ENCODE data around the gene SIL1.
"Not testable (repeated sequence)": the region's sequence is repeated elsewhere in the genome, so short reads cannot be mapped to it uniquely, and the experiment has no call there.

The SIL1 gene

DNA sequence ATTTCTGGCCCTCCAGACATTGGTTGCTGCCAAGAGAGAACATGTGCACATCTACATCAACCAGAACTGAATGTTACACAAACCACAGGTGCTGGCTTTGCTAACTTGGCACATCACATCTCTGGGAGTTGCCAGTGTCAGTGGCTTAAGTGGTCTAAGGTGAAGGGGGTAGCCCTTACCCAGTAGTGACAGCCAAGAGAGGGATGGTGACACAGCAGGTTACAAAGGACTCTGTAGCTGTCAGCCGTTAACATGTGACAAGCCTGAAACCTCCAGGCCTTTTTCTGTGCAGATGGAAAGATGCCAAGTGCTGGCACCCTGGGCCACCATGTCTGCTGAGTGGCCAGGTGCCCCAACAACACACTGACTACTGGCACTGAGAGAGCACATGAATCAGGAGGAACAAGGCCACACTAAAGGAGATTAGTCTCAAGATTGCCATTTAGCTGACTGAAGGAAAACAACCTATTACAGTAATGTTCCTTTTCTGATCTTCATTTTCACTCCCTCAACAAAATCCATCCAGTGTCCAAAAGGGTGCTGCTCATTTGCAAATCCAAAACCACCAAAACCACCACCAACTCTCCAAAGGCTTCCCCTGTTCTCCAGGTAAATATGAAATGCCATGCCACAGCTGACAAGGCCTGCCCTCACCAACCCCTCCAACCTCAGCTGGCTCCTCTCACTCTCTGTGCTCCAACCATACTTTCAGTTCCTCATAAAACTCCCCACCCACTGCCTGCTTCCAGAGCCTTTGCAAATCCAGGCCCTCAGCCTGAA, 20.2 kb downstream of the SIL1 start:
- Histone ChIP-seq H3K4me3 (ENCODE audit: low read length) (no peak overlapping the region), H3K4me1 (ENCODE audit: control insufficient read depth, insufficient read depth, low read length) (0 out of 2 replicates have a peak, but pooled peaks cover 1% of the 10 kb centered on the region), H3K9me3 (ENCODE audit: control insufficient read depth, insufficient read depth, low read length) (no peaks in the 10 kb centered on the region), H3K27ac (ENCODE audit: low read length) (no peak overlapping the region), H3K36me3 (ENCODE audit: control insufficient read depth, insufficient read depth, low read length) (no peaks in the 10 kb centered on the region), H3K27me3 (ENCODE audit: control insufficient read depth, insufficient read depth, low read length) (no peaks in the 10 kb centered on the region)
- no CpG with 5 or more reads among the region's 1 CpG for WGBS (ENCODE audit: insufficient coverage, insufficient read length)
- DNase-seq (ENCODE audit: low read depth, low spot score), result no peak

GRCh38 chr5:139177281-139177680, 20.9 kb downstream of the SIL1 start:
- not testable (repeated sequence) for DNase-seq (ENCODE audit: low read depth, low spot score); H3K36me3 ChIP-seq (ENCODE audit: control insufficient read depth, insufficient read depth, low read length); H3K9me3 ChIP-seq (ENCODE audit: control insufficient read depth, insufficient read depth, low read length); H3K27me3 ChIP-seq (ENCODE audit: control insufficient read depth, insufficient read depth, low read length); H3K27ac ChIP-seq (ENCODE audit: low read length); H3K4me3 ChIP-seq (ENCODE audit: low read length); H3K4me1 ChIP-seq (ENCODE audit: control insufficient read depth, insufficient read depth, low read length)
- WGBS (ENCODE audit: insufficient coverage, insufficient read length), result no CpG with 5 or more reads among the region's 9 CpGs

DNA sequence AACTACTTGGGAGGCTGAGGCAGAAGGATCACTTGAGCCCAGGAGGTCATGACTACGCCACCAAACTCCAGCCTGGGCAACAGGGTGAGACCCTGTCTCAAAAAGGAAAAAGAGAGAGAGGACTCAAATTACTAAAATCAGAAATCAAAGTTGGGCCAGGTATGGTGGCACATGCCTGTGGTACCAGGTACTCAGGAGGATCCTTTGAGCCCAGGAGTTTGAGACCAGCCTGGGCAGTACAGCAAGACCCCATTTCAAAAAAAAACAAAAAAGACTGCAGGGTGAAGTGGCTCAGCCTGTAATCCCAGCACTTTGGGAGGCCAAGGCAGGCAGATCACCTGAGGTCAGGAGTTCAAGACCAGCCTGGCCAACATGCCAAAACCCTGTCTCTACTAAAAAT, 23.8 kb downstream of the SIL1 start:
- H3K27me3 ChIP-seq (ENCODE audit: control insufficient read depth, insufficient read depth, low read length); H3K36me3 ChIP-seq (ENCODE audit: control insufficient read depth, insufficient read depth, low read length); H3K27ac ChIP-seq (ENCODE audit: low read length); DNase-seq (ENCODE audit: low read depth, low spot score); H3K4me1 ChIP-seq (ENCODE audit: control insufficient read depth, insufficient read depth, low read length); H3K9me3 ChIP-seq (ENCODE audit: control insufficient read depth, insufficient read depth, low read length); H3K4me3 ChIP-seq (ENCODE audit: low read length): not testable (repeated sequence)
- WGBS (ENCODE audit: insufficient coverage, insufficient read length), result no CpG with 5 or more reads among the region's 1 CpG

DNA sequence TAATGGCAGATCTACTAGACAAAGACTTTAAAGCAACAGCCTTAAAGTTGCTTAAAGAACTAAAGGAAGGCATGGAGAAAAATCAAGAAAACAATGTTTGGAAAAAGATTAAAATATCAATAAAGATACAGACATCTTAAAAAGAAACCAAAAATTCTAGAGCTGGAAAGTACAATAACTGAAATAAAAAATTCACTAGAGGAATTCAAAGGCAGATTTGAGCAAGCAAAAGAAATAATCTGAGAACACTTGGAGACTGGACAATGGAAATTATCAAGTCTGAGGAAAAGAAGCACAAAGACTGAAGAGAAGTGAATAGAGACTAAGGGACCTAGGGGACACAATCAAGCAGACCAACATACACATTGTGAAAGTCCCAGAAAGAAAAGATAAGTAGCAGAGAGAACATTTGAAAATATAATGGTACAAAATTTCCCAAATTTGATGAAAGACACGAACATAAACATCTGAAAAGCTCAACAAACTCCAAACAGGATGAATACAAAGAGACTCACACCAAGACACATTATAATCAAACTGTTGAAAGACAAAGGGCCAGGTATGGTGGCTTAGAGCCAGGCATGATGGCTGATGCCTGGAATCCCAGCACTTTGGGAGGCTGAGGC, 26.3 kb downstream of the SIL1 start:
- H3K36me3 ChIP-seq (ENCODE audit: control insufficient read depth, insufficient read depth, low read length), result no peaks in the 10 kb centered on the region
- no peak overlapping the region for H3K27ac ChIP-seq (ENCODE audit: low read length)
- no peak for DNase-seq (ENCODE audit: low read depth, low spot score)
- H3K9me3 ChIP-seq (ENCODE audit: control insufficient read depth, insufficient read depth, low read length), result no peaks in the 10 kb centered on the region; the same call in 1 of the 2 replicates
- no peaks in the 10 kb centered on the region for H3K4me1 ChIP-seq (ENCODE audit: control insufficient read depth, insufficient read depth, low read length)
- no CpG with 5 or more reads among the region's 1 CpG for WGBS (ENCODE audit: insufficient coverage, insufficient read length)
- H3K4me3 ChIP-seq (ENCODE audit: low read length), result no peak overlapping the region
- no peaks in the 10 kb centered on the region for H3K27me3 ChIP-seq (ENCODE audit: control insufficient read depth, insufficient read depth, low read length)

DNA sequence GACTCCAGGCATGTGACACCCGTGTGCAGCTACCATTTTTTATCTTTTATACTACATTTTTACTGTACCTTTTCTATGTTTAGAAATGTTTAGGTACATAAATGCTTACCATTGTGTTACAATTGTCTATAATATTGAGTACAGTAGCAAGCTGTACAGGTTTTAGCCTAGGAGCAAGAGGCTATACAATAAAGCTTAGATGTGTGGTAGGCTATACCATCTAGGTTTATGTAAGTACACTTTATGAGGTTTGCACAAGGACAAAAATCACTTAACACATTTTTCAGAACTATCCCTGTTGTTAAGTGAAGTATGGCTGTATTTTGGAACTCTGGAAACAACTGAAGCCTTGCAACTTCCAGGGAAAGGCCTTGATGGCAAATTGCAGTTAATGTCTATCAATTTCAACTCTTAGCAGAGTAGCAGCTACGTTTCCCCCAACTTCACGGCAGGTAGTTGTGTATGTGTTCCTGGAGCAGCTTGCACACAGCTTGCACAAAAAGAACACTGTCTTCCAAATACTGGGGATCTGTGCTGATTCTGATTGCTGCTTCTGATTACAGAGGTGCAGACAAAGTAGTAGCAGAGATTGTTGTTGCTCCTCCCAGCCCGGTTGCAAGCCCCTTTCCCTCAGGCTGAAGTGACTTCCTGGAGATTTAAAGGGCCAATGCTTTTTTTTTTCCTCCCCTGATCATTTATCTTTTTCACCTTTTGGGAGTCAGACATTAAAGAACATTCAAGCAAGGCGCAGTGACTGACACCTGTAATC, 30.0 kb downstream of the SIL1 start:
- WGBS (ENCODE audit: insufficient coverage, insufficient read length), result no CpG with 5 or more reads among the region's 5 CpGs
- Histone ChIP-seq H3K4me1 (ENCODE audit: control insufficient read depth, insufficient read depth, low read length) (no peaks in the 10 kb centered on the region), H3K4me3 (ENCODE audit: low read length) (no peak overlapping the region), H3K27me3 (ENCODE audit: control insufficient read depth, insufficient read depth, low read length) (no peaks in the 10 kb centered on the region), H3K27ac (ENCODE audit: low read length) (no peak overlapping the region), H3K36me3 (ENCODE audit: control insufficient read depth, insufficient read depth, low read length) (no peaks in the 10 kb centered on the region), H3K9me3 (ENCODE audit: control insufficient read depth, insufficient read depth, low read length) (no peaks in the 10 kb centered on the region; the same call in 1 of the 2 replicates)
- no peak for DNase-seq (ENCODE audit: low read depth, low spot score)

GRCh38 chr5:139167533-139167932, 30.6 kb downstream of the SIL1 start:
- Histone ChIP-seq H3K4me3 (ENCODE audit: low read length) (no peak overlapping the region), H3K36me3 (ENCODE audit: control insufficient read depth, insufficient read depth, low read length) (no peaks in the 10 kb centered on the region), H3K9me3 (ENCODE audit: control insufficient read depth, insufficient read depth, low read length) (no peaks in the 10 kb centered on the region; the same call in 1 of the 2 replicates), H3K27me3 (ENCODE audit: control insufficient read depth, insufficient read depth, low read length) (no peaks in the 10 kb centered on the region), H3K27ac (ENCODE audit: low read length) (no peak overlapping the region), H3K4me1 (ENCODE audit: control insufficient read depth, insufficient read depth, low read length) (no peaks in the 10 kb centered on the region)
- no peak for DNase-seq (ENCODE audit: low read depth, low spot score)
- no CpG with 5 or more reads among the region's 2 CpGs for WGBS (ENCODE audit: insufficient coverage, insufficient read length)

DNA sequence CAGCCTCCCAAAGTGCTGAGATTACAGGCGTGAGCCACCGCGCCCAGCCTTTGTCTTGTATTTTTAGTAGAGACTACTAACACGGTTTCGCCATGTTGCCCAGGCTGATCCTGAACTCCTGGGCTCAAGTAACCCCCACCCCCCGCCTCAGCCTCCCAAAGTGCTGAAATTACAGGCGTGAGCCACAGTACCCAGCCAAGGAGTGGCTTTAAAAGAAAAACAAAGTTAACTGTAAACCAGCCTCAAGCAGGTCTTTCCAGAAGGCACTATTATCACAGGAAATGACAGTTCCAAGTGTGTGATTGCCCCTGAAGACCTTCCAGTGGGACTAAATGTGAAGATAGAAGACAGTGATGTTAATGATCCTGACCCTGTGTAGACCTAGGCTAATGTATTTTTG, 31.1 kb downstream of the SIL1 start:
- no peaks in the 10 kb centered on the region for H3K4me1 ChIP-seq (ENCODE audit: control insufficient read depth, insufficient read depth, low read length)
- WGBS (ENCODE audit: insufficient coverage, insufficient read length), result no CpG with 5 or more reads among the region's 7 CpGs
- H3K36me3 ChIP-seq (ENCODE audit: control insufficient read depth, insufficient read depth, low read length), result no peaks in the 10 kb centered on the region
- no peaks in the 10 kb centered on the region for H3K9me3 ChIP-seq (ENCODE audit: control insufficient read depth, insufficient read depth, low read length)
- H3K4me3 ChIP-seq (ENCODE audit: low read length), result no peak overlapping the region
- H3K27ac ChIP-seq (ENCODE audit: low read length), result no peak overlapping the region
- DNase-seq (ENCODE audit: low read depth, low spot score), result no peak
- no peaks in the 10 kb centered on the region for H3K27me3 ChIP-seq (ENCODE audit: control insufficient read depth, insufficient read depth, low read length)

- H3K27me3 ChIP-seq (ENCODE audit: control insufficient read depth, insufficient read depth, low read length); H3K4me3 ChIP-seq (ENCODE audit: low read length); H3K4me1 ChIP-seq (ENCODE audit: control insufficient read depth, insufficient read depth, low read length); H3K36me3 ChIP-seq (ENCODE audit: control insufficient read depth, insufficient read depth, low read length); DNase-seq (ENCODE audit: low read depth, low spot score); H3K9me3 ChIP-seq (ENCODE audit: control insufficient read depth, insufficient read depth, low read length); H3K27ac ChIP-seq (ENCODE audit: low read length): not testable (repeated sequence)
- no CpG with 5 or more reads among the region's 3 CpGs for WGBS (ENCODE audit: insufficient coverage, insufficient read length)
These were observed 33.3 kb downstream of the SIL1 start for GRCh38 chr5:139164897-139165296.

DNA sequence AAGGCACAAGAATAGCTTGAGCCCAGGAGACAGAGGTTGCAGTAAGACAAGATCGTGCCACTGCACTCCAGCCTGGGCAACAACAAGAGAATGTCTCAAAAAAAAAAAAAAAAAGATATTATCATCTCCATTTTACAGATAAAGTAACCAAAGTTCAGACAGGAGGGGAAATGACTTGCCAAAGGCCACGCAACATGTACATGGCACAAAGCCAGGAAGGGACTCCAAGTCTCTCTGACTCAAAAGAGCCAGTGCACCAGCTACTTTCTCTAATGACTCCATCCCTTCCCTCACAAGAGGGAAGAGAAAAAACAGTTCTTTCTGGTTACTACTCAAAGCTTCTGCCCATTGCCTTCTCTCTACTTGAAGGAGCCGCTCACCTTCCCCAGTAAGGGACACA, 34.1 kb downstream of the SIL1 start:
- H3K36me3 ChIP-seq (ENCODE audit: control insufficient read depth, insufficient read depth, low read length), result no peaks in the 10 kb centered on the region
- WGBS (ENCODE audit: insufficient coverage, insufficient read length), result no CpG with 5 or more reads among the region's 3 CpGs
- no peak for DNase-seq (ENCODE audit: low read depth, low spot score)

GRCh38 chr5:139162448-139162847, 35.7 kb downstream of the SIL1 start:
- DNase-seq (ENCODE audit: low read depth, low spot score), result no peak
- no CpG with 5 or more reads among the region's 4 CpGs for WGBS (ENCODE audit: insufficient coverage, insufficient read length)
- Histone ChIP-seq H3K9me3 (ENCODE audit: control insufficient read depth, insufficient read depth, low read length) (no peaks in the 10 kb centered on the region), H3K4me1 (ENCODE audit: control insufficient read depth, insufficient read depth, low read length) (peaks cover 3% of the 10 kb centered on the region; the same call in 1 of the 2 replicates), H3K27ac (ENCODE audit: low read length) (no peak overlapping the region), H3K27me3 (ENCODE audit: control insufficient read depth, insufficient read depth, low read length) (no peaks in the 10 kb centered on the region), H3K4me3 (ENCODE audit: low read length) (no peak overlapping the region), H3K36me3 (ENCODE audit: control insufficient read depth, insufficient read depth, low read length) (no peaks in the 10 kb centered on the region)

More for the DNA sequence above, 34.1 kb downstream of the SIL1 start:
- H3K4me3 ChIP-seq (ENCODE audit: low read length), result no peak overlapping the region
- peaks cover 3% of the 10 kb centered on the region; the same call in 1 of the 2 replicates for H3K4me1 ChIP-seq (ENCODE audit: control insufficient read depth, insufficient read depth, low read length)
- H3K27ac ChIP-seq (ENCODE audit: low read length), result no peak overlapping the region
- no peaks in the 10 kb centered on the region for H3K27me3 ChIP-seq (ENCODE audit: control insufficient read depth, insufficient read depth, low read length)
- no peaks in the 10 kb centered on the region for H3K9me3 ChIP-seq (ENCODE audit: control insufficient read depth, insufficient read depth, low read length)
